ENCODE results near the gene NAPSA. TPM values are rescaled to one million over a fixed set of nuclear protein-coding genes. Genes with fewer than 3 reads are reported as not detected.

The NAPSA gene
- polyA plus RNA-seq, 1 donor (not counting 4 experiments of a cell fraction or from before 2014, with no cell fraction given), result 0.94 TPM

GRCh38 chr19:50325310-50326100, 39.9 kb downstream of the NAPSA start:
- no peaks in the 10 kb centered on the region for H3K36me3 ChIP-seq (ENCODE audit: control insufficient read depth in 2 of 2, extremely low read depth in 1 of 2, insufficient read depth in 2 of 2, low read length in 2 of 2)
- H3K27me3 ChIP-seq (ENCODE audit: control insufficient read depth, extremely low read depth, insufficient read depth, low read length), result peaks cover 44% of the 10 kb centered on the region
- H3K4me3 ChIP-seq (ENCODE audit: control insufficient read depth in 2 of 3, extremely low read depth in 1 of 3, insufficient read depth in 2 of 3, low read depth in 1 of 3, low read length in 3 of 3), result no peak overlapping the region
- H3K79me2 ChIP-seq (ENCODE audit: control insufficient read depth, insufficient read depth, low read length), result no peaks in the 10 kb centered on the region
- dilution Hi-C loops (cut with MboI; ENCODE audit: extremely low pct_ligation_motif_present, low sequenced_read_pairs), result no loop called here
- H3K9me1 ChIP-seq (ENCODE audit: control insufficient read depth, extremely low read depth, insufficient read depth, low read length), result no peaks in the 10 kb centered on the region
- no peak for DNase-seq (ENCODE audit: low read depth, low spot score)
- peaks cover 7% of the 10 kb centered on the region for H3K9me3 ChIP-seq (ENCODE audit: control insufficient read depth, low read depth, low read length)
- H3K4me2 ChIP-seq (ENCODE audit: control insufficient read depth, extremely low read depth, insufficient read depth, low read depth, low read length), result no peak overlapping the region
- no peak for FAIRE-seq
- H3K4me1 ChIP-seq (ENCODE audit: control insufficient read depth, extremely low read depth, insufficient read depth, low read length), result no peaks in the 10 kb centered on the region
- H3K27ac ChIP-seq (ENCODE audit: control insufficient read depth, insufficient read depth, low read length), result no peak overlapping the region
- TF ChIP-seq CTCF (optimal IDR thresholded peaks at IDR 0.05 in 1 of 3, IDR thresholded peaks at IDR 0.05 in 1 of 3, conservative IDR thresholded peaks at IDR 0.05 in 1 of 3; ENCODE audit: extremely low read depth in 1 of 3, insufficient read depth in 2 of 3, low read length in 3 of 3) (no peak), EZH2 (IDR thresholded peaks at IDR 0.05; ENCODE audit: low read length) (no peak)
- H2AFZ ChIP-seq (ENCODE audit: control insufficient read depth, low read length), result no peak overlapping the region
- no peak overlapping the region for H3K9ac ChIP-seq (ENCODE audit: control insufficient read depth, extremely low read depth, insufficient read depth, low read length)
- H4K20me1 ChIP-seq (ENCODE audit: control insufficient read depth, extremely low read depth, insufficient read depth, low read length), result no peaks in the 10 kb centered on the region

- Histone ChIP-seq H3K27me3 (ENCODE audit: control insufficient read depth, extremely low read depth, insufficient read depth, low read length) (peaks cover 32% of the 10 kb centered on the region), H2AFZ (ENCODE audit: control insufficient read depth, low read length) (no peak overlapping the region), H3K9ac (ENCODE audit: control insufficient read depth, extremely low read depth, insufficient read depth, low read length) (no peak overlapping the region), H3K4me3 (ENCODE audit: control insufficient read depth in 2 of 3, extremely low read depth in 1 of 3, insufficient read depth in 2 of 3, low read depth in 1 of 3, low read length in 3 of 3) (no peak overlapping the region), H3K27ac (ENCODE audit: control insufficient read depth, insufficient read depth, low read length) (no peak overlapping the region), H3K4me1 (ENCODE audit: control insufficient read depth, extremely low read depth, insufficient read depth, low read length) (no peaks in the 10 kb centered on the region), H3K9me3 (ENCODE audit: control insufficient read depth, low read depth, low read length) (peaks cover 1% of the 10 kb centered on the region), H3K4me2 (ENCODE audit: control insufficient read depth, extremely low read depth, insufficient read depth, low read depth, low read length) (no peak overlapping the region), H4K20me1 (ENCODE audit: control insufficient read depth, extremely low read depth, insufficient read depth, low read length) (no peaks in the 10 kb centered on the region), H3K9me1 (ENCODE audit: control insufficient read depth, extremely low read depth, insufficient read depth, low read length) (no peaks in the 10 kb centered on the region), H3K79me2 (ENCODE audit: control insufficient read depth, insufficient read depth, low read length) (no peaks in the 10 kb centered on the region), H3K36me3 (ENCODE audit: control insufficient read depth in 2 of 2, extremely low read depth in 1 of 2, insufficient read depth in 2 of 2, low read length in 2 of 2) (no peaks in the 10 kb centered on the region)
- DNase-seq (ENCODE audit: low read depth, low spot score) (no peak), FAIRE-seq (no peak)
- dilution Hi-C loops (cut with MboI; ENCODE audit: extremely low pct_ligation_motif_present, low sequenced_read_pairs), result no loop called here
- TF ChIP-seq EZH2 (IDR thresholded peaks at IDR 0.05; ENCODE audit: low read length) (no peak), CTCF (optimal IDR thresholded peaks at IDR 0.05 in 1 of 3, IDR thresholded peaks at IDR 0.05 in 1 of 3, conservative IDR thresholded peaks at IDR 0.05 in 1 of 3; ENCODE audit: extremely low read depth in 1 of 3, insufficient read depth in 2 of 3, low read length in 3 of 3) (no peak)
These were observed 41.1 kb downstream of the NAPSA start for GRCh38 chr19:50324331-50324730.
